ENCODE data around the gene FBXL5. TPM values are rescaled to one million over a fixed set of nuclear protein-coding genes. Genes with fewer than 3 reads are reported as not detected.

The FBXL5 gene
- total RNA-seq, 1 donor from 2014 or later, result 101 TPM

GRCh38 chr4:15695729-15696128 is 40.6 kb upstream of the FBXL5 start:
- Histone ChIP-seq H3K27ac (no peak overlapping the region), H3K4me1 (peaks cover under 1% of the 10 kb centered on the region), H3K27me3 (no peaks in the 10 kb centered on the region), H3K9me3 (no peaks in the 10 kb centered on the region), H3K36me3 (no peaks in the 10 kb centered on the region), H3K4me3 (no peak overlapping the region)
- no peak for TF ChIP-seq CTCF (IDR thresholded peaks at IDR 0.05)
- intact Hi-C loops (cut with DNase I), result no loop called here
- ATAC-seq (no peak), DNase-seq (no peak)

- Histone ChIP-seq H3K27ac (no peak overlapping the region), H3K9me3 (no peaks in the 10 kb centered on the region), H3K27me3 (no peaks in the 10 kb centered on the region), H3K36me3 (no peaks in the 10 kb centered on the region), H3K4me3 (no peak overlapping the region), H3K4me1 (peaks cover 5% of the 10 kb centered on the region)
- DNase-seq (no peak), ATAC-seq (no peak)
- TF ChIP-seq CTCF (IDR thresholded peaks at IDR 0.05), result no peak
- intact Hi-C loops (cut with DNase I), result no loop called here
These were observed 40.1 kb upstream of the FBXL5 start for GRCh38 chr4:15695240-15695699.

- no peak for DNase-seq
- Histone ChIP-seq H3K4me1 (peaks cover 9% of the 10 kb centered on the region), H3K4me3 (no peak overlapping the region), H3K36me3 (peaks cover 4% of the 10 kb centered on the region), H3K9me3 (no peaks in the 10 kb centered on the region), H3K27me3 (no peaks in the 10 kb centered on the region), H3K27ac (no peak overlapping the region)
- intact Hi-C loops (cut with DNase I), result no loop called here
- ATAC-seq, result no peak
- no peak for TF ChIP-seq CTCF (IDR thresholded peaks at IDR 0.05)
These were observed 39.3 kb upstream of the FBXL5 start for GRCh38 chr4:15694431-15694830.

- Histone ChIP-seq H3K4me3 (no peak overlapping the region), H3K27ac (no peak overlapping the region), H3K36me3 (peaks cover 21% of the 10 kb centered on the region), H3K9me3 (no peaks in the 10 kb centered on the region), H3K27me3 (no peaks in the 10 kb centered on the region), H3K4me1 (peaks cover 9% of the 10 kb centered on the region)
- intact Hi-C loops (cut with DNase I), result no loop called here
- TF ChIP-seq CTCF (IDR thresholded peaks at IDR 0.05), result no peak
- DNase-seq, result no peak
- ATAC-seq, result no peak
These were observed 37.4 kb upstream of the FBXL5 start for GRCh38 chr4:15692602-15693001.

DNA sequence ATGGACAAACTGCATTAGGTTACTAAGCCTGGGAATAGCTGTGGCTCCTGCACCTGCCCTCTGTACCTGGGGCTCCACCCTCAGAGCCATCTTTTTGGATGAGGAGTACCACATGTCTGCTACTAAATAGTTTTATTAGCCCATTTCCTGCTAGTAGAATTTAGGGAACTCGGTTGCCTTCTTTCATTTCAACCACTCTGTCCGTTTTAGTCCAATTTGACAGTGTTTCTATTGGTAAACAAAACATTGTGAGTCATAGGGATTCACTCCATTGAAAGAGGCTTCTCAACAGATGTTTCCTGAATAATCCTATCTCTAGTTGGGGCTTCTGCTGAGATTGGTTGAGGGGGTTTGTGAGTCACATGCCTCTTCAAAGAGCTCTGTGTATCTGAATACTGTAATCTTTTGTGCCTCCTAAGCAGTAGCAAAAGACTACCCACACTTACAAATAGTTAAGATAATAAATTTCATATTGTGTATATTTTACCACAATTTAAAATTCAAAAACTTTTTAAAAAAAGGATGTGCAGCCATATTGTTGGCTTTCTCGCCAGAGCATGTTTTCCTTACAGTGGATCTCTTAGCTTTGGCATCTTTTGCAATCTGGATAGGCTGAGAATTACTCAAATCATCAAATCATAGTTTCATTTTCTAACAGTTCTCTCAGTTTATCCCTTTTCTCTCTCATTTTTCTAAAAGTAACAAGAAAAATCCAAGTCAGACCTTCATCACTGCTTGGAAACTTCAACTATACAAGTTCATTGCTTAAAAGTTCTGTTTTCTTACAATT is 36.4 kb upstream of the FBXL5 start:
- DNase-seq (no peak), ATAC-seq (peak; percentile 28)
- intact Hi-C loops (cut with DNase I), result no loop called here
- no peaks in the 10 kb centered on the region for H3K9me3 ChIP-seq
- no peak overlapping the region for H3K4me3 ChIP-seq
- no peaks in the 10 kb centered on the region for H3K27me3 ChIP-seq
- no peak for TF ChIP-seq CTCF (IDR thresholded peaks at IDR 0.05)
- peaks cover 9% of the 10 kb centered on the region for H3K4me1 ChIP-seq
- peak overlapping the region; percentile 30 for H3K27ac ChIP-seq
- H3K36me3 ChIP-seq, result peaks cover 28% of the 10 kb centered on the region
